SU-DHL-6 (cell line): ENCODE measurements around the gene TMEM232.

Experiments
- H2AFZ ChIP-seq: fragments of 200-600 bp; sonication (generic); 2 replicates; pipeline ENCODE4 v1.6.1; 2014; ENCODE audit warnings: low read depth, mild to moderate bottlenecking, moderate library complexity, mixed read lengths, antibody characterized with exemption, low read length; ENCODE audit not compliant: severe bottlenecking
- H3F3A ChIP-seq: fragments of 200-600 bp; shearing (Covaris generic); 2 replicates; pipeline ENCODE4 v1.6.0; 2016; ENCODE audit warnings: antibody characterized with exemption, mild to moderate bottlenecking; ENCODE audit not compliant: insufficient read depth
- H3K27ac ChIP-seq: fragments of 200-600 bp; sonication (generic); 2 replicates; pipeline ENCODE4 v1.5.1; 2016; ENCODE audit warnings: low read depth, mild to moderate bottlenecking, low read length, moderate library complexity, mixed read lengths
- H3K27me3 ChIP-seq: fragments of 200-600 bp; sonication (generic), shearing (Covaris generic); 2 replicates; pipeline ENCODE4 v1.6.0; 2014; ENCODE audit warnings: mild to moderate bottlenecking, low read length
- H3K36me3 ChIP-seq: fragments of 200-600 bp; sonication (generic); 2 replicates; pipeline ENCODE4 v1.6.1; 2014; ENCODE audit warnings: mild to moderate bottlenecking, low read length, mixed read lengths
- H3K4me2 ChIP-seq: fragments of 300-600, 200-600 bp; shearing (Covaris generic), sonication (generic); 2 replicates; pipeline ENCODE4 v1.6.0; 2014; ENCODE audit warnings: low read length, low read depth, mild to moderate bottlenecking; ENCODE audit not compliant: poor library complexity, severe bottlenecking
- H3K4me3 ChIP-seq: fragments of 200-600 bp; sonication (generic); 2 replicates; pipeline ENCODE4 v1.5.1; 2014; ENCODE audit warnings: antibody characterized with exemption, low read length, mild to moderate bottlenecking, mixed read lengths; ENCODE audit not compliant: insufficient read depth, poor library complexity, severe bottlenecking
- H3K79me2 ChIP-seq: fragments of 200-600 bp; sonication (generic); 2 replicates; pipeline ENCODE4 v1.6.1; 2014; ENCODE audit warnings: mild to moderate bottlenecking, low read length, moderate library complexity; ENCODE audit not compliant: insufficient read depth
- H3K9ac ChIP-seq: fragments of 200-600 bp; sonication (generic); 2 replicates; pipeline ENCODE4 v1.7.0; 2014; ENCODE audit warnings: mild to moderate bottlenecking, low read length
- H3K9me2 ChIP-seq: fragments of 200-600 bp; sonication (generic); replicated peaks from 2 replicates; pipeline ENCODE4 v1.6.1; 2014; ENCODE audit warnings: low read length; ENCODE audit not compliant: insufficient read depth
- H3K9me3 ChIP-seq: fragments of 200-600 bp; sonication (generic); 2 replicates; pipeline ENCODE4 v1.6.1; 2014; ENCODE audit warnings: low read length, mixed read lengths; ENCODE audit not compliant: insufficient read depth
- H4K20me1 ChIP-seq: fragments of 200-600 bp; sonication (generic); 2 replicates; pipeline ENCODE4 v1.6.1; 2014; ENCODE audit warnings: low read depth, mild to moderate bottlenecking, antibody characterized with exemption, low read length, moderate library complexity, mixed read lengths
- CTCF ChIP-seq: fragments of 200-600 bp; sonication (generic); IDR thresholded peaks from one replicate; pipeline ENCODE4 v1.5.1; 2017; ENCODE audit warnings: antibody characterized with exemption, mild to moderate bottlenecking, low read length, moderate library complexity; ENCODE audit not compliant: insufficient read depth, poor library complexity, severe bottlenecking
- EZH2phosphoT487 ChIP-seq: fragments of 200-600 bp; sonication (generic), shearing (Covaris generic); conservative IDR thresholded peaks from 2 replicates; pipeline ENCODE4 v1.6.1; 2018; ENCODE audit warnings: mild to moderate bottlenecking, antibody characterized with exemption, low read length, moderate library complexity, mixed read lengths

TMEM232 gene

GRCh38 chr5:110496276-110496675, 230.2 kb downstream of the TMEM232 start:
- Histone ChIP-seq H3K79me2 (no peaks in the 10 kb centered on the region), H3K9ac (no peak overlapping the region), H3K4me2 (no peak overlapping the region), H2AFZ (no peak overlapping the region), H3K27me3 (no peaks in the 10 kb centered on the region), H3K36me3 (no peaks in the 10 kb centered on the region), H3K9me3 (no peaks in the 10 kb centered on the region), H3K4me3 (no peak overlapping the region), H3K27ac (no peak overlapping the region), H4K20me1 (no peaks in the 10 kb centered on the region), H3F3A (no peaks in the 10 kb centered on the region), H3K9me2 (no peaks in the 10 kb centered on the region)
- TF ChIP-seq CTCF = no peak
- TF ChIP-seq EZH2phosphoT487 = no peak

GRCh38 chr5:110492446-110492845, 234.0 kb downstream of the TMEM232 start:
- Histone ChIP-seq H3K9me2 (no peaks in the 10 kb centered on the region), H3K79me2 (no peaks in the 10 kb centered on the region), H2AFZ (no peak overlapping the region), H3K4me2 (no peak overlapping the region), H3K36me3 (no peaks in the 10 kb centered on the region), H3F3A (no peaks in the 10 kb centered on the region), H3K27ac (no peak overlapping the region), H3K4me3 (no peak overlapping the region), H3K9me3 (no peaks in the 10 kb centered on the region), H3K9ac (no peak overlapping the region), H3K27me3 (no peaks in the 10 kb centered on the region), H4K20me1 (no peaks in the 10 kb centered on the region)
- no peak for TF ChIP-seq EZH2phosphoT487
- TF ChIP-seq CTCF = no peak

GRCh38 chr5:110478895-110479294, 247.6 kb downstream of the TMEM232 start:
- TF ChIP-seq CTCF = no peak
- TF ChIP-seq EZH2phosphoT487 = no peak
- H3K27ac ChIP-seq = no peak overlapping the region

GRCh38 chr5:110477911-110478310, 248.6 kb downstream of the TMEM232 start:
- no peak overlapping the region for H3K4me3 ChIP-seq
- no peak overlapping the region for H2AFZ ChIP-seq
- TF ChIP-seq EZH2phosphoT487 (no peak), CTCF (no peak)
- H3K9me2 ChIP-seq = no peaks in the 10 kb centered on the region
- H3K9me3 ChIP-seq = no peaks in the 10 kb centered on the region
- H3K36me3 ChIP-seq = no peaks in the 10 kb centered on the region
- no peak overlapping the region for H3K9ac ChIP-seq
- no peaks in the 10 kb centered on the region for H3K27me3 ChIP-seq
- H3K4me2 ChIP-seq = no peak overlapping the region
- no peaks in the 10 kb centered on the region for H4K20me1 ChIP-seq
- H3K27ac ChIP-seq = no peak overlapping the region
- H3K79me2 ChIP-seq = no peaks in the 10 kb centered on the region
- H3F3A ChIP-seq = no peaks in the 10 kb centered on the region

More at GRCh38 chr5:110478895-110479294, 247.6 kb downstream of the TMEM232 start:
- H2AFZ ChIP-seq = no peak overlapping the region
- H3K9ac ChIP-seq = no peak overlapping the region
- no peaks in the 10 kb centered on the region for H3K79me2 ChIP-seq
- no peaks in the 10 kb centered on the region for H4K20me1 ChIP-seq
- H3F3A ChIP-seq = no peaks in the 10 kb centered on the region
- no peaks in the 10 kb centered on the region for H3K27me3 ChIP-seq
- H3K9me3 ChIP-seq = no peaks in the 10 kb centered on the region
- H3K4me3 ChIP-seq = no peak overlapping the region
- no peaks in the 10 kb centered on the region for H3K9me2 ChIP-seq
- no peaks in the 10 kb centered on the region for H3K36me3 ChIP-seq
- no peak overlapping the region for H3K4me2 ChIP-seq
